CD4-positive, alpha-beta memory T cell (primary cell): ENCODE results near the gene JCAD. TPM values are rescaled to one million over a fixed set of nuclear protein-coding genes. Genes with fewer than 3 reads are reported as not detected.

Experiments used
- CTCF ChIA-PET: fragments of 350-600 bp; sonication (Branson Sonifier 250); formaldehyde crosslinking; loops from one replicate; lab custom pipeline; 2021; ENCODE audit warnings: inconsistent platforms; ENCODE audit not compliant: partially characterized antibody; lab: Charles Lee
- POLR2A ChIA-PET: fragments of 350-600 bp; sonication (Branson Sonifier 250); formaldehyde crosslinking; loops from one replicate; lab custom pipeline; 2021; ENCODE audit not compliant: partially characterized antibody; lab: Charles Lee
- DNase-seq, 5 donors: peaks; one replicate each; pipeline versions ENCODE4 v3.0.0 to v3.0.0-alpha.2; 2020 to 2022; ENCODE audit warnings: mixed read lengths in 1 of 5
- H3K27ac ChIP-seq: one replicate; pipeline ENCODE4 v1.7.0; 2013; ENCODE audit warnings: low read depth, low read length
- H3K27me3 ChIP-seq: 2 replicates; pipeline ENCODE4 v1.7.0; 2013; ENCODE audit warnings: mild to moderate bottlenecking, low read length, moderate library complexity; ENCODE audit not compliant: insufficient read depth
- H3K36me3 ChIP-seq: 2 replicates; pipeline ENCODE4 v1.7.0; 2013; ENCODE audit warnings: mild to moderate bottlenecking, low read length, moderate library complexity; ENCODE audit not compliant: insufficient read depth
- H3K4me1 ChIP-seq: 2 replicates; pipeline ENCODE4 v1.7.0; 2013; ENCODE audit warnings: mild to moderate bottlenecking, low read length, moderate library complexity; ENCODE audit not compliant: insufficient read depth
- H3K4me3 ChIP-seq, 2 donors: one replicate each; pipeline ENCODE4 v1.7.0; 2013; ENCODE audit warnings: low read length in 2 of 2, mild to moderate bottlenecking in 1 of 2
- H3K9me3 ChIP-seq, 2 donors: one replicate each; pipeline ENCODE4 v1.7.0; 2013; ENCODE audit warnings: low read length in 2 of 2, control low read depth in 1 of 2; ENCODE audit not compliant: control insufficient read depth in 1 of 2
- H3K27ac Mint-ChIP-seq, 7 donors: one replicate each; pipeline ENCODE4 v1.8.0; 2020 to 2021; ENCODE audit warnings: mixed read lengths in 7 of 7, mild to moderate bottlenecking in 6 of 7, inconsistent platforms in 3 of 7, moderate library complexity in 3 of 7
- H3K27me3 Mint-ChIP-seq, 2 donors: one replicate each; pipeline ENCODE4 v1.8.0; 2020 to 2021; ENCODE audit warnings: mixed read lengths in 2 of 2
- H3K36me3 Mint-ChIP-seq, 2 donors: one replicate each; pipeline ENCODE4 v1.8.0; 2020 to 2021; ENCODE audit warnings: mixed read lengths in 2 of 2, inconsistent platforms in 1 of 2, mild to moderate bottlenecking in 1 of 2
- H3K4me1 Mint-ChIP-seq, 4 donors: one replicate each; pipeline ENCODE4 v1.8.0; 2020 to 2021; ENCODE audit warnings: mixed read lengths in 4 of 4, mild to moderate bottlenecking in 1 of 4
- H3K4me3 Mint-ChIP-seq, 8 donors: one replicate each; pipeline ENCODE4 v1.8.0; 2020 to 2021; ENCODE audit warnings: mixed read lengths in 8 of 8, mild to moderate bottlenecking in 7 of 8, moderate library complexity in 6 of 8, inconsistent platforms in 3 of 8
- H3K9me3 Mint-ChIP-seq, 8 donors: one replicate each; pipeline ENCODE4 v1.8.0; 2020 to 2021; ENCODE audit warnings: mixed read lengths in 8 of 8, mild to moderate bottlenecking in 5 of 8, inconsistent platforms in 3 of 8, moderate library complexity in 1 of 8
- intact Hi-C: fragments of 100-400 bp; cut with micrococcal nuclease; formaldehyde crosslinking; loops from one replicate; pipeline ENCODE4 v1.15.1; 2023
- polyA plus RNA-seq, 2 donors: library from polyadenylated mRNA; unstranded; fragments of 300-500 nt; fragmentation: Illumina TruSeq; gene quantifications; one replicate each; pipeline ENCODE4 v1.2.3, GENCODE V29; 2021
- total RNA-seq, 2 experiments: library from RNA; stranded (reverse); gene quantifications; one replicate each; pipeline ENCODE4 v1.2.3, GENCODE V29; 2021

Gene JCAD
- total and polyA plus RNA-seq, 4 experiments from 2014 or later, result not detected

DNA sequence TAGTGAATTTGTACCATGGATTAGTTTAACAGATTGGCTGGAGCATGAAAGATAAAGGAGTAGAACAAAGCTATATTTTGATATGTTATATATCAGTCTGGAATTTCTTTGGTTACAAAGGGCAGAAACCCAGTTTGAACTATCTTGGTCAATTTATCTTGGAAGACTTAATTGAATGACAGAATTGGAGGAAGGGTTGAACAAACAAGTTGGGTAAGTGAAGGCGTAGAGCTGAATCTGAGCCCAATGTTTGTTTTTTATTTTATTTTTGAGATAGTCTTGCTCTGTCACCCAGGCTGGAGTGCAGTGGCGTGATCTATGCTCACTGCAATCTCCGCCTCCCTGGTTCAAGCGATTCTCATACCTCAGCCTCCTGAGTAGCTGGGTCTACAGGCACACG lies 21.8 kb upstream of the JCAD start:
- H3K27me3 Mint-ChIP-seq, result peaks cover 20 to 40% of the 10 kb centered on the region in 2 donors
- CTCF ChIA-PET, result interaction anchor here (1.0 kb wide), 1 partner anchor 9 kb away, joined by 3 read pairs; no protein-coding TSS in a partner anchor
- H3K27ac ChIP-seq, result no peak overlapping the region

GRCh38 chr10:30080161-30080560 lies 20.8 kb upstream of the JCAD start:
- no peak overlapping the region for H3K4me3 Mint-ChIP-seq
- ChIA-PET POLR2A (no interaction called here), CTCF (no interaction called here)
- Histone ChIP-seq H3K27me3 (peaks cover 7% of the 10 kb centered on the region), H3K4me3 (no peak overlapping the region), H3K4me1 (no peaks in the 10 kb centered on the region), H3K36me3 (no peaks in the 10 kb centered on the region), H3K9me3 (no peaks in the 10 kb centered on the region), H3K27ac (no peak overlapping the region)
- peaks cover 16 to 42% of the 10 kb centered on the region in 2 donors for H3K27me3 Mint-ChIP-seq
- intact Hi-C loops, result no loop called here
- no peak for DNase-seq
- H3K9me3 Mint-ChIP-seq, result peaks cover 0 to 5% (median 0%) of the 10 kb centered on the region in 8 donors
- H3K27ac Mint-ChIP-seq, result no peak overlapping the region
- H3K4me1 Mint-ChIP-seq, result peaks cover 0 to 1% (median 0%) of the 10 kb centered on the region in 4 donors
- no peaks in the 10 kb centered on the region for H3K36me3 Mint-ChIP-seq

More for the DNA sequence above, 21.8 kb upstream of the JCAD start:
- Mint-ChIP-seq H3K4me3 (no peak overlapping the region), H3K36me3 (no peaks in the 10 kb centered on the region), H3K27ac (no peak overlapping the region), H3K9me3 (peaks cover 0 to 5% (median 0%) of the 10 kb centered on the region in 8 donors), H3K4me1 (no peaks in the 10 kb centered on the region)
- intact Hi-C loops, result no loop called here
- Histone ChIP-seq H3K27me3 (peaks cover 7% of the 10 kb centered on the region), H3K9me3 (no peaks in the 10 kb centered on the region), H3K4me3 (no peak overlapping the region), H3K4me1 (no peaks in the 10 kb centered on the region), H3K36me3 (no peaks in the 10 kb centered on the region)
- POLR2A ChIA-PET, result no interaction called here
- DNase-seq, result no peak

DNA sequence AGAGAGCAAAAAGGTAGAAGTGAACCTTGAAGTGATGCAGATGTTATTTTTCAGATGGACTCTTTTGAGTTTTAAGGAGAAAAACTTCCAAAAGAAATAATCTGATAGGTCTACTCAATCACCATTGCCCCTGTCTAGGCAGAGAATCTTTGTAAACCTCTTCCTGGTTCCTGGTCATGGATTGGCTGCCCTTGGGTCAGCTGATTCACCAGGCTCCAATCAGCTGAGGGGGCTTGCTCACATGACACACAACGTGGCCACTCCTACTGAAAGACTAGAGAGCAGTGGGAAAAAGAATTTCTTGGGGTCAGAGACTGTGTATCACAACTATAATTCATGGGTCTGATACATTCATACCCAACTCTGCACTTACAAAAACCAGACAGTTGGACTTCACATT lies 20.0 kb upstream of the JCAD start:
- peaks cover 0 to 1% (median 0%) of the 10 kb centered on the region in 4 donors for H3K4me1 Mint-ChIP-seq
- POLR2A ChIA-PET, result no interaction called here
- H3K4me1 ChIP-seq, result no peaks in the 10 kb centered on the region
- intact Hi-C loops, result no loop called here
- no peak overlapping the region for H3K4me3 ChIP-seq
- H3K27me3 ChIP-seq, result peaks cover 7% of the 10 kb centered on the region
- DNase-seq, result no peak
- CTCF ChIA-PET, result no interaction called here
- H3K27ac ChIP-seq, result no peak overlapping the region
- H3K4me3 Mint-ChIP-seq, result no peak overlapping the region
- H3K27me3 Mint-ChIP-seq, result peaks cover 12 to 41% of the 10 kb centered on the region in 2 donors
- H3K9me3 Mint-ChIP-seq, result peaks cover 0 to 5% (median 0%) of the 10 kb centered on the region in 8 donors
- no peaks in the 10 kb centered on the region for H3K36me3 Mint-ChIP-seq
- H3K27ac Mint-ChIP-seq, result no peak overlapping the region
- H3K36me3 ChIP-seq, result no peaks in the 10 kb centered on the region
- no peaks in the 10 kb centered on the region for H3K9me3 ChIP-seq

DNA sequence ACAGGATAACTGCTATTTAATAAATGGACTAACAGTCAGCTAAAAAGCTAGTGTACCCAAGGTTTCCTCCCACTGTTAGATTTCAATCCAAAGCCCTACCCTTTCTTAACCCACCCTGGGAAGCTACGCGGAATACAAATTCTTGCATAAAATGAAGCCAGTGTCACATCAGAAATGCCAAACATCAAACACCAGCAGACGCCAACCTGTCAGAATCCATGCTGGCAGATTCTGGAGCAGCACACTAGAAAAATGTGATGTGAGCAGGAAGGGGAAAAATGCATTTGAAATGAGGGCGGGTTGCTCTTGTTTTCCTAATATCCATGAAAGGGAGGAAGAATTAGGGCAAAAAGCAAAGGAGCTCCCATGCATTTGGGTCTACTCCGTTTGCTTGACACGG lies 16.1 kb upstream of the JCAD start:
- CTCF ChIA-PET, result interaction anchor here (0.9 kb wide), 1 partner anchor 77 kb away, joined by 3 read pairs; no protein-coding TSS in a partner anchor
- peaks cover 0 to 1% (median 0%) of the 10 kb centered on the region in 4 donors for H3K4me1 Mint-ChIP-seq
- H3K4me3 Mint-ChIP-seq, result no peak overlapping the region
- H3K4me3 ChIP-seq, result no peak overlapping the region
- DNase-seq, result no peak
- H3K27ac ChIP-seq, result no peak overlapping the region
- H3K36me3 Mint-ChIP-seq, result no peaks in the 10 kb centered on the region
- H3K36me3 ChIP-seq, result no peaks in the 10 kb centered on the region
- no peak overlapping the region for H3K27ac Mint-ChIP-seq
- peaks cover 9 to 36% of the 10 kb centered on the region in 2 donors for H3K27me3 Mint-ChIP-seq
- intact Hi-C loops, result no loop called here
- H3K4me1 ChIP-seq, result no peaks in the 10 kb centered on the region
- POLR2A ChIA-PET, result no interaction called here
- no peaks in the 10 kb centered on the region for H3K9me3 ChIP-seq
- H3K9me3 Mint-ChIP-seq, result peaks cover 0 to 5% (median 0%) of the 10 kb centered on the region in 8 donors
- H3K27me3 ChIP-seq, result peaks cover 7% of the 10 kb centered on the region

GRCh38 chr10:30074933-30075332 lies 15.5 kb upstream of the JCAD start:
- POLR2A ChIA-PET, result no interaction called here
- no peaks in the 10 kb centered on the region for H3K9me3 ChIP-seq
- Mint-ChIP-seq H3K27me3 (peaks cover 4 to 32% of the 10 kb centered on the region in 2 donors), H3K4me3 (no peak overlapping the region), H3K36me3 (no peaks in the 10 kb centered on the region), H3K4me1 (peaks cover 0 to 1% (median 0%) of the 10 kb centered on the region in 4 donors), H3K9me3 (peaks cover 0 to 4% (median 0%) of the 10 kb centered on the region in 8 donors), H3K27ac (no peak overlapping the region)
- no peaks in the 10 kb centered on the region for H3K36me3 ChIP-seq
- no peak overlapping the region for H3K27ac ChIP-seq
- CTCF ChIA-PET, result interaction anchor here (0.9 kb wide), 1 partner anchor 76 kb away, joined by 3 read pairs; no protein-coding TSS in a partner anchor
- no peak overlapping the region for H3K4me3 ChIP-seq
- DNase-seq, result no peak
- H3K4me1 ChIP-seq, result no peaks in the 10 kb centered on the region
- intact Hi-C loops, result no loop called here
- peaks cover 7% of the 10 kb centered on the region for H3K27me3 ChIP-seq

DNA sequence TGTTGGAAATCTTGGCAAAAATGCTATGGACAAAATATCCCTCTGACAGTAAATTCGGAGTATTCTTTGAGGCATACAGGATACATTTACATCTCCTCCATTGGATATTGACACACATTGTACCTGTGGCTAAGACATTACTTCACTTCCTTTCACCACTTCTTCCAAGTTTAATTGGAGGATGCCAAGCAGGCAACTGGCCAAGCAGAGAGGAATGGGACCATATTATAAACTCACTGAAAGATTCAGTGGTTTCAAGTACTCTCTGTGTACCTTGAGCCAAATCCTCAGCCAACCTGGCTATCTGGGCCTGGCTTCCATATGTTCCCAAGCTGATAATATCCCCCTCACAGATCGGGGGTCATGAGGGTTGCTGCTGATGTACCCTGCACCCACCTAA lies 14.7 kb upstream of the JCAD start:
- POLR2A ChIA-PET, result no interaction called here
- Mint-ChIP-seq H3K27me3 (peaks cover 5 to 28% of the 10 kb centered on the region in 2 donors), H3K9me3 (peaks cover 0 to 3% (median 0%) of the 10 kb centered on the region in 8 donors), H3K27ac (no peak overlapping the region), H3K4me1 (peaks cover 0 to 1% (median 0%) of the 10 kb centered on the region in 4 donors), H3K4me3 (no peak overlapping the region), H3K36me3 (no peaks in the 10 kb centered on the region)
- DNase-seq, result no peak
- no peaks in the 10 kb centered on the region for H3K9me3 ChIP-seq
- no peak overlapping the region for H3K27ac ChIP-seq
- H3K4me3 ChIP-seq, result no peak overlapping the region
- H3K36me3 ChIP-seq, result no peaks in the 10 kb centered on the region
- CTCF ChIA-PET, result no interaction called here
- H3K4me1 ChIP-seq, result no peaks in the 10 kb centered on the region
- intact Hi-C loops, result no loop called here
- H3K27me3 ChIP-seq, result peaks cover 7% of the 10 kb centered on the region

- Histone ChIP-seq H3K9me3 (no peaks in the 10 kb centered on the region), H3K27me3 (peaks cover 7% of the 10 kb centered on the region), H3K4me3 (no peak overlapping the region), H3K36me3 (no peaks in the 10 kb centered on the region), H3K27ac (no peak overlapping the region), H3K4me1 (no peaks in the 10 kb centered on the region)
- POLR2A ChIA-PET, result no interaction called here
- intact Hi-C loops, result no loop called here
- no peaks in the 10 kb centered on the region for H3K36me3 Mint-ChIP-seq
- no peak for DNase-seq
- H3K4me1 Mint-ChIP-seq, result peaks cover 0 to 1% (median 0%) of the 10 kb centered on the region in 4 donors
- peaks cover 8 to 28% of the 10 kb centered on the region in 2 donors for H3K27me3 Mint-ChIP-seq
- no peak overlapping the region for H3K27ac Mint-ChIP-seq
- H3K9me3 Mint-ChIP-seq, result peaks cover 0 to 4% (median 0%) of the 10 kb centered on the region in 8 donors
- H3K4me3 Mint-ChIP-seq, result no peak overlapping the region
- CTCF ChIA-PET, result no interaction called here
These were observed 14.3 kb upstream of the JCAD start for GRCh38 chr10:30073767-30074060.
